ENCODE results near the gene PA2G4. TPM values are rescaled to one million over a fixed set of nuclear protein-coding genes. Genes with fewer than 3 reads are reported as not detected.
"Not testable (repeated sequence)": the region's sequence is repeated elsewhere in the genome, so short reads cannot be mapped to it uniquely, and the experiment has no call there.

The PA2G4 gene
- total and polyA plus RNA-seq, 12 donors: 64.3 to 148 (median 74.4) TPM

GRCh38 chr12:56154818-56155217 is 50.5 kb downstream of the PA2G4 start:
- no peak overlapping the region for H3K27ac ChIP-seq
- H3K4me1 ChIP-seq: peaks cover 7 to 47% (median 42%) of the 10 kb centered on the region in 9 donors
- H3K36me3 ChIP-seq: peaks cover 0 to 16% (median 5%) of the 10 kb centered on the region in 9 donors
- intact Hi-C loops (cut with DNase I): loop anchor here in 1 of 10 donors (5.0 kb wide), 1 partner anchor 33 kb away; no protein-coding TSS in a partner anchor
- WGBS, 2 donors: 90% methylated on average over 5 of the region's 5 CpGs
- H3K4me3 ChIP-seq: no peak overlapping the region
- H3K27me3 ChIP-seq: no peaks in the 10 kb centered on the region
- ATAC-seq (no peak), DNase-seq (no peak)
- TF ChIP-seq CTCF (IDR thresholded peaks at IDR 0.05): no peak
- no peaks in the 10 kb centered on the region for H3K9me3 ChIP-seq

- 89 to 90% methylated on average over 11 of the region's 11 CpGs for WGBS, 2 donors
- Histone ChIP-seq H3K4me3 (no peak overlapping the region), H3K9me3 (no peaks in the 10 kb centered on the region), H3K27me3 (no peaks in the 10 kb centered on the region), H3K4me1 (peaks cover 12 to 51% (median 46%) of the 10 kb centered on the region in 9 donors), H3K36me3 (peaks cover 0 to 19% (median 10%) of the 10 kb centered on the region in 9 donors), H3K27ac (no peak overlapping the region)
- DNase-seq (no peak), ATAC-seq (no peak)
- no peak for TF ChIP-seq CTCF (IDR thresholded peaks at IDR 0.05)
- intact Hi-C loops (cut with DNase I): loop anchor here in 1 of 10 donors (5.0 kb wide), 1 partner anchor 33 kb away; no protein-coding TSS in a partner anchor
Observed at GRCh38 chr12:56155256-56155845, 51.0 kb downstream of the PA2G4 start.

- 95% methylated on average over 21 of the region's 21 CpGs for WGBS, 2 donors
- H3K27ac ChIP-seq: peak overlapping the region; percentile 93 to 99 (median 98)
- H3K36me3 ChIP-seq: peaks cover 3 to 32% (median 22%) of the 10 kb centered on the region in 9 donors
- not testable (repeated sequence) for H3K9me3 ChIP-seq, ATAC-seq, DNase-seq, H3K27me3 ChIP-seq
- peak overlapping the region; percentile 36 to 98 (median 89) for H3K4me3 ChIP-seq
- intact Hi-C loops (cut with DNase I): loop anchor here in 2 of 10 donors (2.0 to 5.0 kb wide), 2 partner anchors 30 to 34 kb away; no protein-coding TSS in a partner anchor
- peaks cover 18 to 52% (median 49%) of the 10 kb centered on the region in 9 donors for H3K4me1 ChIP-seq
Observed at GRCh38 chr12:56156464-56157200, 52.3 kb downstream of the PA2G4 start.

- 7 to 10% methylated on average over 45 of the region's 45 CpGs for WGBS, 2 donors
- ATAC-seq (peak; percentile 35 to 68 (median 58)), DNase-seq (peak; percentile 62 to 86)
- intact Hi-C loops (cut with DNase I): loop anchor here in 7 of 10 donors (1.0 to 5.0 kb wide), 4 partner anchors 30 to 39 kb away; partner anchors contain the start of gene ZC3H10 (in 2 of the 7)
- Histone ChIP-seq H3K36me3 (peaks cover 4 to 39% (median 29%) of the 10 kb centered on the region in 9 donors), H3K27me3 (no peaks in the 10 kb centered on the region), H3K27ac (peak overlapping the region; percentile 93 to 99 (median 98)), H3K4me1 (peaks cover 20 to 57% (median 49%) of the 10 kb centered on the region in 9 donors), H3K4me3 (peak overlapping the region; percentile 36 to 98 (median 89)), H3K9me3 (no peaks in the 10 kb centered on the region)
- peak; percentile 43 to 75 (median 64) for TF ChIP-seq CTCF (IDR thresholded peaks at IDR 0.05)
Observed at GRCh38 chr12:56157201-56158028, 53.1 kb downstream of the PA2G4 start.

Measured in heart right ventricle (tissue), 16 donors.